NOMO-1 treated with DMSO at 0.1 percent for 48 hours (cell line): ENCODE data around the gene ATP6V1B1.
"Not testable (repeated sequence)": the region's sequence is repeated elsewhere in the genome, so short reads cannot be mapped to it uniquely, and the experiment has no call there.

ENCODE experiments used
- DNase-seq: peaks from one replicate; lab custom pipeline; 2025; ENCODE audit not compliant: unreplicated experiment; lab: John Stamatoyannopoulos, UW

Gene ATP6V1B1

DNA sequence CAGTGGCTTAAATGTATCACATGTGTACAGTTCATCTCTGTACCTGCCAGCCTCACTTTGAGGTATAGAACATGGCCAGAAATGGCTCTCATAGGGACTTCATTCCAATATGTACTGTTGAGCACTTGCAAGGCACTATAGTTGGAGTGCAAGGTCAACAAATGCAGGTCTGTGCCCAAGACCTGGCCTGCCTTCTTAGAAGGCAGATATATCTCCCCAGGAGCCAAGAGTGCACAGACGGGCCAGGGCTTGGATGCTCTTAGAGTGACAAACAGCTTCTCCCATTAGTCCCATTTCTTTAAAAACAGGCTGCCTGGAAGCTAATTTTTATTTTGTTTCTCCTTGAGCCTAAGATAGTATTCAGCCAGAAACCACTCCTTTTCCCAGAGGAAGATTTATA is 51.7 kb downstream of the ATP6V1B1 start:
- DNase-seq, result no peak

DNA sequence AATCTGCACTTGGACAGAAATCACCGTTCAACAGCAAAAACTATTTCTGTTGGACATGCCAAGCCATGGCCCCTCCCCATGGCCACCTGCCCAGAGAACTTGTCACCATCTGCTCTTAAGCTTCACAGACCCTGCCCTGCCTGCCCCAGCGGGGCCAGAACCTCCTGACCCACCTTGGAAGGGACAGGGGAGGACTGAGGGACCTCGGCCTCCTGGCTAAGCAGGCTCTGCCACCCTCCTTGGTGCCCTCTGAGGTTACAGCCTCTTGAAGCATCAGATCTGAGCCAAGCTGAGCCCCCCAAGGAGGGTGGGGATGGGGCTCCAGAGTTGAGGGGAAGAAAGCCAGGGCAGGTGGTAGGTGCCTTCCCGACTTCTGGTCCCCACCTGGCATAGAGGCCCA is 52.5 kb downstream of the ATP6V1B1 start:
- no peak for DNase-seq

DNA sequence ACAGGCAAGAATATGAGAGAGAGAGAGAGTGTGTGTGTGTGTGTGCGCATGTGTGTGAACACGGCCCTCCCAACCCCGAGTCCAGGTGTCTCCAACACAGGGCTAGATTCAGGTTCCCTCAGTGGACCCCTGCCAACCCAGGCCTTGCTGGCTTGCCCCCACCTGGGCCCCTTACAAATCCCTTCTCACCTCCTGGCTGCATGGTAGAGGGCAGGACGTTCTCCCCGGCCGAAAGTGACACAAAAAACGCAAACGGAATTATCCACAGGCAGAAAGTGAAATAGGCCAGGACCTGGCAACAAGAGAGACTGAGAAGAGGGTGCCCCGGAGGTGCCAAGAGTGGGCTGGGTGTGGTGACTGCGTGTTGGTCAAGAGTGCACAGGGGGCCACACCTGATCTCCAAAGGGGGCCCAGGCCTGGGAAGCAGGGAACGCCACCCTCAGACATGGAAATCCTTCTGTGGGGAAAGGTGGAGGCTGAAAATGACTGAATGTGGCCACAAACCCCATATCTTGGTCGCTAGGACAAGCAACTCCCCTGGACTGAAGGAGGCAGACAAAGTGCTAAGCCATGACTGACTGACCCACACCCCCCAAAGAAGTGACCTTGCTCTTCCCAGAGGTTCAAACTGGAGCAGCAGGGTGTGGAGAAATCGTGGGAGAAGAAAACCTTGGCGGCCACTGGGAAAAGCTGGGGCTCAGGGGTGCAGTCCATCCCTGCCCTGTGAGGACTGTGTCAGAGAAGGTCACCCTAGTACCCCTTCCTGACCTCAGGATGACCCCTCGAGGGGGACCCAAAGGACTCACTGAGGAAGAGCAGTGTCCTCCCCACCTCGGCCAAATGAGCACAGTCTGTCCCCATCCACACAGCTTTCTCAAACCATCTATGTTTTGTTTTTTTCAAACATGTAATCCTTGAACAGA is 53.3 kb downstream of the ATP6V1B1 start:
- DNase-seq, result no peak

DNA sequence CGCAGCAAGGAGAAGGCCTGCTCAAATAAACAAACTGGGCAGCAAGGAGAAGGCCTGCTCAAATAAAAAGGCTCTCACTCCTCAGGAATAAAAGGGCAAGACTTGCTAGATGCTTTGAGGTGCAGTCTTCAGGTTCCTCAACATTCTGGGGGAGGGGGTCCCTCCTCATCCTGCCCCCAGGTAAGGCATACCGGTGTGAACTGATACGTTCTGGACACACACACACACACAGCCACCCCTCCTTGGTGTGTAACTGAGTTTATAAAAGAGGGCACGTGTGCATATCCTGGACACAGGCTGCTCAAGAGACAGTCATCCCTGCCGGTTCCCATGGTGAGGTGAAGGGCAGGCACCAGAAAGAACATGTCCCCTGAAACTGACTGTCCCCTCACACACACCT is 54.5 kb downstream of the ATP6V1B1 start:
- no peak for DNase-seq

DNA sequence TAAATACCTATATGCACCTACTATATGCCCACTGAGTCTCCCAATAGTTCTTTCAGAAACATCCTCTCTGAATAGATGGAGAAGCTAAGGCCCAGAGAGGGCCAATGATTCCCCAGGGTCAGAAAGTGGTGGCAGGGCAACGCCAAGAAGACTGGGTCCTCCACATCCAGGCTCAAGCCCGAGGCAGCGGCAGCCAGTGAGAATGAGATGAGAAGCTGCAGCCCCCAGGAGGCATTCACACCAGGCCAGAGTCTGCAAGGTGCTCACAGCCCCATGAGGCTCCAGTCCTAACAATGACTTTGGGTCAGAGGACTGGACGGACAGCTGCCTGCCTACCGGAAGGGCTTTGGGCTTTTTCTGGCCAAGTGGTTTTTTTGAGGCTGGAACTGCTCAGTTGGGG is 55.4 kb downstream of the ATP6V1B1 start:
- no peak for DNase-seq

DNA sequence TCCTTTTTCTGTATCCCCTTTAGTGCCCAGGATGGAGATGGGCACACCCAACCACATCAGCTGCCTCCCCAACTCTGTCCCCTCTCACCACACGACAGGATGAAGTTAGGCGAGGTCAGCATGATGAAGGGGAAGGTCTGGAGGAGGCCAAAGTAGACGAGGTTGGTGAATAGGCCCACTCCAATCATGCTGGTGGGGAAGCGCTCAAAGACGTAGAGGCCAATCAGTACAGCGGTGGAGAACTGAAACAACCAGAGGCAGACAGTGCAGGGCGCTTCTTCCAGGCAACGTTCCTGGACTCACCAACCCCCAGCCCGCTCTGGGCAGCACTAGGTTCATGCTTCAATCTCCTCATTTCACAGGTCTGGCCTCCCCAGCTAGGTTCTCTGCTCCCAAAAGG is 56.0 kb downstream of the ATP6V1B1 start:
- DNase-seq, result no peak

DNA sequence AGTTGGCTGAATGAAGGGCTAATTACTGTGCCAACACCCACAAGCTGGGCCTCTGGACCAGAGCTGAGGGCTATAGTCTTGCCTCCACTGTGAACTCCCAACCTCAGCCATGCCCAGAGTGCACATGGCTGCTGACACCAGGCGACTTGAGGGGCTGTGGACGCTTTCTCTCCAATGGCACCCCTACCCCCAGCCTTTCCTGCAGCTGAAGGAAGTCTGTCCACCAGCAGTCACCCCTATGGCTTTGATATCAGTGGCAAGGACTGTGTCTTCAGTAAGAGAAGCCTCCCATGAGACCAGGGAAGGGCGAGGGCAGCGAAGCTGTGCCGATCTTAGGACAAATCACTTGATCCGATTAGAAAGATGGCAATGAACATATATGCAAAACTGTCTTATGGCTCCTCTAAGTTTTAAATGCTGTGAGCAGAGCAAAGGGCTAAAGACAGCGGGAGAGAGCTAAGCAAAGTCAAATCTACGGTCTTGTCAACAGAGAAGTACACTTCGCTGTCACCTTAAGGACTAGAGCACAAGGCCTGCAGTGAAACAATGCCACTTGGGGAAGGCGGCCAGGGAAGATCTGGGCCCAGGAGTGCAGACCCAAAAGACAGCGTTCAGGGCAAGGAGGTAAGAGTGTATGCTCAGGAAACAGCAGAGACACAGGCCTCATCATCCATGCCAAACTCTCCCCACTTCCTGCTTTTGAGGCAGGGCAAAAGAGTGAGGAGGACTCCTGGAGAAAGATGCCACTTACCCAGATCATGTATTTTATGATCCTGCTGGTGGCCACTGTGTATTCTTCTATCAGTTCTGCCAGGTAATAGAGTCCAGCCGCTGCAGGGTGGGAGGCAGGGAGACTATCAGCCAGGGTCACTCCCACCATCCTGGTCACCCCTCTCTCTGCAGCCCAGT is 57.5 kb downstream of the ATP6V1B1 start:
- DNase-seq, result no peak

DNA sequence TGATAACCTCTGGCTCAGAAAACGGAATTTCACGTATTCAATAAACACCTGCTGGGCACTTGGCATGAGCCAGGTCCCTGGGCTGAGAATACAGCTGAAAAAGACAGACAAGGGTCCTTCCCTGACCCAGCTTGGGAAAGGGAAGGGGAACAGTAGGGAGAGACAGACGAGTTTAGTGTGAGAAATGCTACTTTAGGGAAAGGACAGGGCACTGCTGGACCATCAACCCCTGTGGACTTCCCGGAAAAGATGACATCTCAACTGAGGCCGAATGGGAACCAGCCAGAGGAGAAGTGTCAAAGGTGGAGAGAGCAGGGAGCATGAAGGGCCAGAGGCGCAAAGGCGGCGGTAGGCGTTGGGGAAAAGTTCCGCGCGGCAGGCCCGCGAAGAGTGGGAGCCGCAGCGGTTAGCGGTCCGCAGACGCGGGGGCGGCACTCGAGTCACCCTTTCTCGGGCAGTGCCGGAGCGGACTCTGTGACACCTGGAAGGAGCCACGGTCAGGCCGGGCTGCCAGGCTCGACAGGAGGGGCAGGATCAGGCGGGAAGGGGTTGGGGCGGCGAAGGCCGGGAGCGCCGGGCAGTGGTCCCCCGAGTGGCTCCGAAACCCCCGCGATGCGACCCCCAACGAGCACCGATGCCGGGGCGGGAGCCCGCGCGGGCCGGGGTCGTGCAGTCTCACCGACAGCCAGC is 58.5 kb downstream of the ATP6V1B1 start:
- DNase-seq, result no peak

DNA sequence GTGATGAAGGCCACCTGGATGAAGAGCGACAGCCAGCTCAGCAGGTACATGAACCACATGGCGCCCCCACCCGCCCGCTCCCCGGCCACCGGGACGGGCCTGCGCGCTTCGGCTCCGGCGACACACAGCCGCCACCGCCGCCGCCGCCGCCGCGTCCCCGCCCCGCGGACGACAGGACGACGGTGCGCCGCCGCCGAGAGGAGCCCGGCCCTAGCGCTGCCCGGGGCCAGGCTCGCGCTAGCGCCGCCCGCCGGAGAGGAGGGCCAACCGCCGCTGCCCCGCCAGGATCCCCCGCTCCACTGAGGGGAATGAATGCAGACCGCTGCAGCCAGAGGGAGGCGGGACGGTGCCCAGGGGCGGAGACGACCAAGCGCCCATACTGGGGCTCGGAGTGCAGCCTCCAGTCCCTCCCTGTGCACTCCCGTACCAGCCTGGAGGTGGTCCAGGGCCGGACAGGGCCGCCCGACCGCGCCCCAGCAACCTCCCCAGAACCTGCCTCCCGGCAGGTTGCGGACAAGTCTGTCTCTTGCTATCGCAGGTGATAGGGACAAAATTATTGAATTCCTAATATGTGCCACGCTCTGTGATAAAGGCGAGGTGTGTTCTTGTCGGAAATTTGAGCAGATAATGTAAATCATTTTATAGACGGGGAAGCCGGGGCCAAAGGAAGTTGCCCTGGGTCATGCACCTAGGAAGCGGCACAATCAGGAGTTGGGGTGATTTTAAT is 59.2 kb downstream of the ATP6V1B1 start, which contains the start of gene TEX261:
TEX261 (minus strand) TSS at position 175 of the 727 bp plus-strand sequence; CDS start at position 59, 116 bp downstream.
- peak; percentile 87 for DNase-seq

DNA sequence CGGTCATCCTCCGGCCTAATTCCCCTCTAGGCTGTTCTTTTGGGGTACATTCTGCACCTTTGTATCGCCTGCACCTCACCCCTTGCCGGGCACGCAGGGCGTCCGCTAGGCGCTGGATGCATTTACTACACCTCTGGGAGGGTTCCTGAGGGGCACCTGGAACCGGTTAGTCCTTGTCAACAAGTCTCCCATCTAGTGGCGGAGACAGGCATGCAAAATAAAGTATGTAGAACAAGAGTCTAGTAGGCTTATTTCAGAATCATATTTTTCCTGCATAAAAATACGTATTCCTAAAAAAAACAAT is 59.7 kb downstream of the ATP6V1B1 start:
- DNase-seq, result peak; percentile 26

DNA sequence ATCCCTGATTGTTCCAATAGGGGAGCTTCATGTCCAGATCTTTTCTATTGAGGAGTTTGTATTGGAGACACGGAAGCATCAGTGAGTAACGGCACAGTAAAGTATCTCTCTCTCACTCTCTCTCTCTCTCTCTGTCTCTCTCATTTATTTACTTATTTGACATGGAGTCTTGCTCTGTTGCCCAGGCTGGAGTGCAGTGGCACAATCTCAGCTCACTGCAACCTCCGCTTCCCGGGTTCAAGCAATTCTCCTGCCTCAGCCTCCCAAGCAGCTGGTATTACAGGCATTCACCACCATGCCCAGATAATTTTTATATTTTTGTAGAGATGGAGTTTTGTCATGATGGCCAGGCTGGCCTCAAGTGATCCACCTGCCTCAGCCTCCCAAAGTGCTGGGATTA is 63.2 kb downstream of the ATP6V1B1 start:
- DNase-seq, result not testable (repeated sequence)

DNA sequence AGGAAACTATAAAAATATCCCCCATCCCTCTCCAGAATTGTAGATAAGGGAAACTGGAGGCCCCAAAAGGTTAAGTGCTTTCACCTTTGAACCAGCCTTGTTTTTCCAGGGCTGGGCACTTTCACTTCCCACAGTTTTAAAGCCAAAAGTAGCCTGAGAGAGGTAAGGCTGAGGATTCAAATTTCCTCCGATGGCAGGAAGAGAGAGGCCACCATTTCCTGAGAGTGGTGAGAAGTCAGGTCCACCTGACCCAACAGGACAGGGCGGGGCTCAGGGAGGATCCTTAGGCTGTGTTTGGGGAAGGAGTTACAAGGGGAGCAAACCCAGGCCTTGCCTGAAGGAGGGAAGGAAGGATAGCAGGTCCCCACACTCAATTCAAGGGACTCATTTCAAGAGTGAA is 63.7 kb downstream of the ATP6V1B1 start:
- DNase-seq, result peak; percentile 37

DNA sequence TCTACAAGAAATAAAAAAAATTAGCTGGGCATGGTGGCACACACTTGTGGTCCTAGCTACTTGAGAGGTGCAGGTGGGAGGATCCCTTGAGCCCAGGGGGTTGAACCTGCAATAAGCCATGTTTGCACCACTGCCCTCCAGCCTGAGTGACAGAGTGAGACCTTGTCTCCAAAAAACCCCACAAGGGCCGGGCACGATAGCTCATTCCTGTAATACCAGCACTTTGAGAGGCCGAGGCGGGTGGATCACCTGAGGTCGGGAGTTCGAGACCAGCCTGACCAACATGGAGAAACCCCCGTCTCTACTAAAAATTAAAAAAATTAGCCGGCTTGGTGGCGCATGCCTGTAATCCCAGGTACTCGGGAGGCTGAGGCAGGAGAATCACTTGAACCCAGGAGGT is 64.2 kb downstream of the ATP6V1B1 start:
- not testable (repeated sequence) for DNase-seq

DNA sequence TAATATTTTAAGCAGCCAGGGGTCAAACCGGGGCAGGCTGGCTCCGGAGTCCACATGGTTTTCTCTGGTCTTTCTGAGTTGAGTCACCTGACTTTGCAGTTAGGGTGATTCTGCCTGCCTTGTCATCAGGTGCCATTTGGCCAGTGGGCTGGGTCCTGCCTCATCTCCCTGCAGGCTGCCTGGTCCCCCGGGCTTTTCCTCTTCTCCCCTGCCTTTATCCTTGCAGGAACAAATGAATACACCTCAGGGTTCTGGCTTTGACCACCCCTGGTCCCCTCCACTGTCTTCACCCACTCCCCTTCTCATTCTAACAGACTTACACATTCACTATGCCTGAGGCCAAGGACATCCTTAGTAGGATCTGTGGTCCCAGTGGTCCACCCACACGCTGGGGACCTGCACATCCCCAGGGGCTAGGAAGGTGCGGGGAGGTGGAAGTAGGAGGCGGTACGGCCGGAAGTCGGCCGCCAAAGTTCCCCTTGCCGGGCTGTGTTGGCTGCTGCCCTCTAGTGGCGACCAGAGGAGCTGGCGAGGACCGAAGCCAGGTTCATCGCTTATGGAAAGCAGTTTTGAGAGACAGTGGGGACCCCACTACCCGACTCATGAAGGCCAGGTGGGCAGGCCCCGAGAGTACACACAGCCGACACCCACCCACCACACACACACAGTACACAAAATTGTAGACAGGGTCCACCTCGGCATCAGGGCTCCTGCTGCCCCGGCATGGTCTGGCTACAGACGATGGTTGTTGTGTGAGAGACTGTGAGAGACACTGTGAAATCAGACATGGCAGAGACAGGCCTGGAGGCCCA is 65.3 kb downstream of the ATP6V1B1 start:
- DNase-seq, result peak; percentile 54

DNA sequence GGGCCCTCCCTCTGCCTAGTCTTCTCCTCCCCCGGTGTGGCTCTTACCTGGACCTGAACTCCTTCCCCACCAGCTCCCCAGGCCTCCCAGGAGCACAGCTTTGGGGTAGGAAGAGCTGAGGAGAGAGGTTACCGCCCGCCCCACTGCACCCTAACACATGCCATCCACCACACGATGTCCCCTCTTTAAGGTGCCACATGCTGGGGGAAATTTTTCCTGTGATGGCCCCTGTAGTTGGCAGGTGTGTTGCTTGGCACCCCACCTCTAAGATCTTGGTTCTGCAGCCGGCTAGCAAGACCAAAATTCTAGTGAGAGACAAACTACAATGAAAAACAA is 65.9 kb downstream of the ATP6V1B1 start:
- DNase-seq, result no peak

DNA sequence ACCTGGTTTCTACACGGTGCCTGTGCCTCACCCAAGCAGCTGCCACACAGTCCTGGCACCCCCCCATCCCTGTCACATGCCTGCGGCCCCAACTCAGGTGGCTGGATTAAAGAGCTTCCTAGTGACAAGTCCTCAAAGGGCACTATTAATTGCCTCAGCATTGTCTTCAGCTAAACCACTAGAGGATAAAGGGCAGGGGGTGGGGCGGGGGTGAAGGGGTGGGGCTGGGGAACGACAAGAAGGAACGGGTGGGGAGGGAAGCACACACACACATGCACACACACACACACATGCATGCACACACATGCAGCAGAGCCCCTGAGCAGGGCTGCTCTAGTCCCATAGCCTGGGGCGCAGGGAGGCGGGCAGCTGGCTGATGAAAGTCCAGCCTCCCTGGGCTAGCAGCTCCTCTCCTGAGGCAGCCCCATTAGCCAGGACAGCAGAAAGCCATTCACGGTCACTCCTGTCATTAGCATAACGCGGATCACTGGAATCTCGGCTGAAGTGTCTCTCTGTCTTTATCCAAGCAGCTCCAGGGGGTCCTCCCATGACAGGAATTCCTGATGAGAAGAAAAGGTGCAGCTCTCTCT is 66.4 kb downstream of the ATP6V1B1 start:
- no peak for DNase-seq

DNA sequence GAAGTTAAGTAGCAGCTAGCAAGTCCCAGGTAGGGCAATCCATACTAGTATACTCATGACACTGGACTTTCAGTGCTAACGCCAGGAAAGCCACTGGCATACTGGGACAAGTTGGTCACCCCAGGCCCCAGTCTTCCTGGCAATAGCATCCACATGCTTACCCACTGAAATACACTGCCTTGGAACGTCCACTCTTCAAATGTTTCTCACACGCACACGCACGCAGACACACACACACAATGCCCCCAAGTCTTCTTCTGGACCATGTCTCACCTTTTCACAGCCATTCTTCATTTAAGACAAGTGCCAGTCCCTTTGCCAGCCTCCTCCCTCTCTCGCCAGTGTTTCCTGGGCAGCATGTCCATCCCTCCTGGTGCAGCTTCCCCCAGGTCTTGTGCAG is 67.7 kb downstream of the ATP6V1B1 start:
- no peak for DNase-seq

DNA sequence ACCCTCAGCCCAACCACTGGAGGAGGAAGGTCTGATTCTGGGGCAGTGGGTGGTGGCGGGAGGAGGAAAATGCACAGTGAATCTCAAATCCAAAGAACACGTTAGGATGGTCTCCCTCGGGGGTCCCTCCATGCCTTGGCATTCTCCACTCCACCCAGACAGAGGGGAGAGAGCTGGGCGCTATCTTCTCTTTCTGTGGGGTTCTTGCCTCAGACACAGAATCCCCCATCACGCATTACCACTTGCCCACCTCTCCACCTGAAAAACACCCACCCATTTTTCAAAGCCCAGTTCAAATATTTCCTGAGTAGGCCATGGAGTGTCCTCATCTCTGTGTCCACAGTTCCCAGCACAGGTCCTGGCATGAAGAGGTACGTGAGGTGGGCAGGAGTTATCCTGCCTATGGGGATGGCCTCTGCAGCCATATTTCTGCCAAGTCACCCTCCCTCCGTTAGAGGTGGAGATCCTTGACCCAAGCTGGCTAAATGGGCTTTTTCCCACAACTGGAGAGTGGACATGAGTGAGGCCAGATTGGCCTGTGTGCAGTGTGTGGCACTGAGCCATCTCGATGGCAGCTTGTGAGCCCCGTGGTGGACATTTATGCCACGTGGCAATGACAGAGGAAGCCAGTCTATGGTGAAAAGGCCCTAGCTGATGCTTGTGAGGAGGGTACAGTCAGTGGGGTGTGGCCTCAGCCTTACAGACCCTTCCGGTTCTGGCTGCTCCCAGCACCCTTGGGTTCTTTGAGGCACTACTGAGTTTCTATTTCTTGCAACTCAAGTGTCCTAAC is 68.5 kb downstream of the ATP6V1B1 start:
- no peak for DNase-seq

DNA sequence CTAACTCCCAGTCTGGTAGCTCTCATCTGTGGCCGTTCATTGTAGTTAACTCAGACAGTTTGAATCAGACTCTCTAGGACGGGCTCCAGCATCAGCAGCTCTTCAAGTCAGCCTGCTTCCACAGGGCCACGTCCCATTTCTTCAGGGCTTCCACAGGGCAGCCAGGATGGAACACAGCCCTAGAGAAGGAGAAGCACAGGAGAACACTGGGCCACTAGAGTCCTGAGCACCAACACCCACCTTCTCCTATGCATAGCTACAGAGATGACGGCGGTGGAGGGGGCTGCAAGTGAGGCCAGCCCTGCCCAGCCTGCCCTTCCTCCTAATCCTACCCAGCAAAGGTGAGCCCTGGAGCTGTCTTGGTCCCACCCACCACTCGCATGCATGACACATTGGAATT is 69.2 kb downstream of the ATP6V1B1 start:
- DNase-seq, result no peak
